ENCODE results near the gene KCNQ1OT1. TPM values are rescaled to one million over a fixed set of nuclear protein-coding genes. Genes with fewer than 3 reads are reported as not detected.
A peak's percentile ranks its signal among the peaks of the same experiment; 100 is the strongest.
"Not testable (repeated sequence)": the region's sequence is repeated elsewhere in the genome, so short reads cannot be mapped to it uniquely, and the experiment has no call there.

Gene KCNQ1OT1
- total RNA-seq, 1 donor from 2014 or later = 1.2 TPM

DNA sequence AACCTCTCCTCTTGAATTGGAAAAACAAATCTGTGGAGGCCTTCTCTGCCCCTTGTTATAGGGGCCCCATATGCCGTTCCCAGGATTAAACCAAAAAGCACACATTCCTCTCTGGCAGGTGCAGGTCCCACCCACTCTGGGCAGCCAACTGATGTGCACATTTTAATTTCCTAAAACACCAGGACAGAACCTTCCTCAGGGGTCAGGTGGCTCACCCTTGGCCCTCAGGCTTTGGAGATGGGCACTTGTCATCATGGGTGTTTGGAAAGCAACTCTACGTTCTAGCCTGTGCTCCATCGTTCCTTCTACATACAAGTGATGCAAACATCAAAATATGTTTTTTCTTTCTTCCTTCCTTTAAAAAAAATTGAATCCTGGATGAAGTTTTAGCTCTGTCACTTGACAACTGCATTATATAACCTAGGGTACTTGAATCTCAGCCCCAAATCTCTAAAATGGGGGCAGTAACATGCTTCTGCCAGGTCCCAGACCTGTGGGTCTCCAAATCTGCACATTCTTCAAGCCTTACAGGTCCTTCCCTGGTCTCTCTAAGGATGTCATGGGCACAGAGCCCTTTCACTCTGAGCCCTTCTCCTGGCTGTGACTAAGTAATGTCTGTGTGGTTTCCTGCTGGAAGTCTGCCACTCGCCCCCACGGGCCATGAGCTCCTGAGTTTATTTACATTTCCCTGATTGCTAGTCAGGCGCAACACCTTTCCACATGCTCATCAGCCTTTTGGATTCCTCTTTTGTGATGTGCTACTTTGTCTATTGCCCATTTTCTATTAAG lies 43.8 kb downstream of the KCNQ1OT1 start:
- DNase-seq (ENCODE audit: low spot score) = no peak
- ATAC-seq = no peak

- DNase-seq (ENCODE audit: low spot score) = no peak
- ATAC-seq = peak; percentile 31
Observed at GRCh38 chr11:2655016-2655719, 44.6 kb downstream of the KCNQ1OT1 start.

DNA sequence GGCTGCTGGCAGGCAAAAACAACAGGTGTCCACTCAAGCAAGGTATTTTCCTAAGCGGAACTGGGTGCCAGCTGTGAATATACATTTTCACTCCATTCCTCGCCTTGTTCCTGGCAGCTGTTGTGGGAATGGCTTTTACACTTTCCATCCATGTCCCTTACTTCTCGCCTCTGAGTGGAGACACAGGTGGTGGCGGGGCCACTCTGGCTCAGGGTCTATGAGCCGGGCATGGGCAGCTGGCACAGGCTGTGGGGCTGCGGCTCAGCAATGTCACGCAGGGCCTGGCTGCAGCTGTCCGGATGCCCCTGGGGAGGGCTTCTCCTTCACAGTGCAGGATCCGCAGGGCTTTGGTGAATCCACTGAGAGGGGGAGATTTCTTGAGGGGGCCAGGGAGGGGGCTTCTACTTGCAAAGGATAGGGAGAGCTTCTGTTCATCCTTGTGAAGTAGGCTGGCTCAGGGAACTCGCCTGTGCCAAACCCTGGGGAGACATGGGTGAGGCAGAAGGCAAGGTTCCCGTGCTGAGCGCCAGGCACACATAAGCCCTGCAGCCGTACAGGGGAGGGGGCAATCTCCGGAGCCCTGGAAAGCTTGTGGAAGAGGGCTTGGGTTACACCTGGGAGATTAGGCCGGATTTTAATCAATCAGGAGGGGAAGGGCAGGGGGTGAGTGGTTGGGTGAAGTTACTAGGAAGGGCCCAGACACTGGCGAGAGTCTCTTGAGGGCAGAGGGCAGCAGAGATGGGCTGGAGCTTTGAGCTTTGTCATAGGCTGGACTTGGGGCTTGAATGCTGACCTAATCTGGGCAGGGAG lies 45.7 kb downstream of the KCNQ1OT1 start:
- peak; percentile 21 for ATAC-seq
- DNase-seq (ENCODE audit: low spot score) = no peak

DNA sequence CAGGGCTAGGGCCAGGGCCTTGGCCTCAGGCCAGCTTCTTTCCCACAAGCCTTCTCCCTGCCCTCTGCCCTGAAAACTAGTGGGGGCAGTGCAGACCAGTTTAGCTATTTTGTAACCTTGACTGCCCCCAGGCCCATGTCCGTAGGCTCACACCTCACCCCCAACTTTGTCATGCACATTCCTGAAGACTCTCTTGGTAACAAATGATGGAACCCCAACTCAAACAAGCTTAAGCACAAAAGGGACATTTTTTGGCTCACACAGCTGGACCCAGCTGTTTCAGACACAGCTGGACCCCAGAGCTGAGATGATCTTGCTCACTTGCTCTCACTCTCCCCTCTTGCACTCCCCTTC lies 46.6 kb downstream of the KCNQ1OT1 start:
- no peak for ATAC-seq
- DNase-seq (ENCODE audit: low spot score) = no peak

- DNase-seq (ENCODE audit: low spot score) (no peak), ATAC-seq (no peak)
Observed at GRCh38 chr11:2652333-2653197, 47.2 kb downstream of the KCNQ1OT1 start.

DNA sequence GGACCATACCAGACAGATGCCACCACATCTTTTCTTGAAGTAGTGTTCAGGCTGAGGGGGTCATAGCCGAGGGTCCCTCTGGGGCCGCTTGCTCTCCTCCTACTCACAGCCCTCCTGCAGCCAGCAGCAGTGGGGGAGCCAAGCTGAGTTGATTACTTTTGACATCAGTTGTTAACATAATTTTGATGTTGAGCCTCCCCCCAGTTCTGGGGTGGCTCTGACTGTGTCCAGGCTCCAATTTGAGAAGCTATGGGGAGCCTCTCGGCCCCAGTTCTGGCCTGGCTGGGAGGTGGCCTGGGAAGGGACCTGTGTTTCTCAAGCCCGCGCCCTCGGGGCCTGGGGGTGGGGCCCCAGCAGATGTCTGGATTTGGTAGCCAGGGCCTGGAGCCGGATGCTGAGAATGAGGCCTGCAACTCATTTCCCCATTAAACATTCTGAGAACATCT lies 47.9 kb downstream of the KCNQ1OT1 start:
- no peak for DNase-seq (ENCODE audit: low spot score)
- no peak for ATAC-seq

DNA sequence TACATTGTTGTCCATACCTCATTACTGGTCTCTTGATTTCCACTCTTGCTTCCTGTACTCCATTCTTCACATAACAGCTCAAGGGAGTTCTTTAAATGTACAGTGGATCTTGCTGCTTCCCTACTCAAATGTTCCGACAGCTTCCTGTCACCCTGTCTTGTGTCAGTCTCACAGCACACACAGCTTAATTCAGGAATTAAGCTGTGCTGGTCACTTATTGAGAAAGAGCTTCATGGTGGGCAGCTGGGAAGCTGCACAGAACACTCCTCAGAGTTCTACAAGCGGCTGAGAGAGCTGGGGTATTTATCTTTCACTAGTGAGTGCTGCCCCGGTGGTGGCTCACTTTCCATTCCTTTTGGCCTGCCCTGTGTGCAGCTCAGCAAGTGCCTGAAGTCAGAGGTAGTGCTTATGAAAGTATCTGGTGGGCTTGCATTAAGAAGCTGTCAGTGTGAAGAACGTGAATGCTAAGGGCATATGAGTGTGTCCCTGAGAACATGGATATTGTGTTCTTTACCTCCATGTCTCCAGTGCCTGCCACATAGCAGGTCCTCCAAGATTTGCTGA lies 48.7 kb downstream of the KCNQ1OT1 start:
- no peak for ATAC-seq
- DNase-seq (ENCODE audit: low spot score) = no peak

GRCh38 chr11:2650343-2650867 lies 49.4 kb downstream of the KCNQ1OT1 start:
- ATAC-seq = no peak
- DNase-seq (ENCODE audit: low spot score) = no peak

DNA sequence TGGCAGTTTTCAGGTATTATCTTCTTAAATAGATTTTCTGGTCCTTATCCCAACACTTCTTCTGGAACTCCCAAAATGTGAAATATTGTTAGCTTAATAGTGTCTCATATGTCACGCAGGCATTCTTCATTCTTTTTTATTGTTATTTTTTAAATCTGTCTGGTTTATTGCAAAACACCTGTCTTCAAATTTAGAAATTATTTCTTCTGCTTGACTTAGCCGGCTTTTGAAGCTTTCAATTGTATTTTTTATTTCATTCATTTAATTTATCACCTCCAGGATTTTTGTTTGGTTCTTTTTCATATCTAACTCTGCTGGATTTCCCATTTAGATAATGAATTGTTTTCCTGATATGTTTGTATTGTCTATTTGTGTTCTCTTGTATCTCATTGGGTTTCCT lies 49.9 kb downstream of the KCNQ1OT1 start:
- DNase-seq (ENCODE audit: low spot score) (no peak), ATAC-seq (no peak)

- no peak for ATAC-seq
Observed at GRCh38 chr11:2649400-2649799, 50.4 kb downstream of the KCNQ1OT1 start.

GRCh38 chr11:2647953-2648352 lies 51.8 kb downstream of the KCNQ1OT1 start:
- DNase-seq (ENCODE audit: low spot score) = no peak
- no peak for ATAC-seq

More at GRCh38 chr11:2649400-2649799, 50.4 kb downstream of the KCNQ1OT1 start:
- DNase-seq (ENCODE audit: low spot score) = no peak

- ATAC-seq (no peak), DNase-seq (ENCODE audit: low spot score) (no peak)
Observed at GRCh38 chr11:2647167-2647566, 52.6 kb downstream of the KCNQ1OT1 start.

GRCh38 chr11:2645779-2646118 lies 54.0 kb downstream of the KCNQ1OT1 start:
- ATAC-seq (no peak), DNase-seq (ENCODE audit: low spot score) (no peak)

DNA sequence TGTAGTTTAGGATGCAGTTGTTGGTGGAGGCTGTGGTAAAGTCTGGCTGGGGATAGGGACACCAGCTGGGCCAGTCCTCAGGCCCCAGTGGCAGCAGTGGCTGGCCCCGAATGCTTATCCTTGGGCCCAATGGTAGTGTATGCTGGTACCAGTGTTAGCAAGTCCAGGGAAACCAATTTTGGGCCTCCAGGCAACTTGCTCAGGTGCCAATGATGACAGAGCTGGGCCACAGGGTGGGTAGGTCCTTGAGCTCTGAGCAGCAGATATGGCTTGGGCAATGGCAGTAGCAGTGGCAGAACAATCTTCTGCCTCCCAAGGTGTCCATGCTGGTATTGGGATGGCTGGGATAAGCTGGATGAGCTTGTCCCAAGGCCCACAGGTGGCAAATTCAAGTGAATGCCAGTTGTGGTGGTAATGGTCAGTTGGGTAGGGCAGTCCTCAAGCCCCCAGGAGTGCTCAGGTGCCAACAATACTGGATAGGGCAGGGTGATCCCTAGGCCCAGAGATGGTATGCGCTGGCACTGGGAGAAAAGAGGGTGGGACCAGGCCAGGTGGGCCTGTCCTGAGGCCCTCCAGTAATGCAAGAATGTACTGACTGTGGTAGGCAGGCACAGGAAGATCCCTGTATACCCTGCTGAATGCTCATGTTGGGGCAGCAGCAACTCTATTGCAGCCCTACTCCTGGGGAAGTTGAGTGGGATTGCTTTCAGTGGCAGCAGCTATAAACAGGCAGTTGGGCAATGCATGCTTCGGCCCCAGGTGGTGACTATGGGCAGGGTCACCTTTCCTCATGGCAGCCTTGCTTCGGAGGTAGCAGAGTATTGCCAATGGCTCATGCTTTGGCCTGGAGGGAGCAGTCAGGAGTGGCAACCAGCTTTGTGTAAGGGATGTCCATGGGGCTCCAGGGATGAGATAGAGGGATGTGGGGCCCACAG lies 54.7 kb downstream of the KCNQ1OT1 start:
- no peak for DNase-seq (ENCODE audit: low spot score)
- ATAC-seq = no peak

DNA sequence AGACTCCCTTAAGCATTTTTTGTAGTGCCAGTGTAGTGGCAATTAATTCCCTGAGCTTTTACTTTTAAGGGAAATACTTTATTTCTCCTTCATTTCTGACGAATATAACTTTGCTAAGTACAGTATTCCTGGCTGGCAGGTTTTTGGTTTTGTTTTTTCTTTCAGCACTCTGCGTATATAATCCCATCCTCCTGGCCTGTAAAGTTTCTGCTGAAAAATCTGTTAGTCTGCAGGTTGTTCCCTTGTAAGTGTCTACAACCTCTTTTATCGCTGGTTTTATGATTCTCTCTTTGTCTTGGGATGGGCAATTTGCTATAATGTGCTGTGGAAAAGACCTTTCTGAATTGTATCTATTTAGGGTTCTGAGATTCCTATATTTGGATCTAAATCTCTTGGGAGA lies 56.0 kb downstream of the KCNQ1OT1 start:
- no peak for DNase-seq (ENCODE audit: low spot score)
- no peak for ATAC-seq

DNA sequence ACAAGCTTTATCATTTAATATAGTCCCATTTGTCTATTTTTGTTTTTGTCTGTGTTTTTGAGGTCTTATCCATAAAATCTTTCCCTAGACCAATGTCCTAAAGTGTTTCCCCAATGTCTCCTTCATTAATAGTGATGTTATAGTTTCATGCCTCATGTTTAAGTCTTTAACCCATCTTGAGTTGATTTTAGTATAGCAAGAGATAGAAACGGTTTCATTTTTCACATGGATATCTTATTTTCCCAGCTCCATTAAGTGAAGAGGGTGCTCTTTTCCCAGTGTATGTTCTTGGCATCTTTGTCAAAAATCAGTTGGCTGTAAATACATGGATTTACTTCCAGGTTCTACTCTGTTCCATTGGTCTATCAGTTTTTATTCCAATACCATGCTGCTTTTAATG lies 58.2 kb downstream of the KCNQ1OT1 start:
- DNase-seq (ENCODE audit: low spot score) (no peak), ATAC-seq (no peak)

GRCh38 chr11:2639763-2640162 lies 60.0 kb downstream of the KCNQ1OT1 start:
- not testable (repeated sequence) for DNase-seq (ENCODE audit: low spot score); ATAC-seq

DNA sequence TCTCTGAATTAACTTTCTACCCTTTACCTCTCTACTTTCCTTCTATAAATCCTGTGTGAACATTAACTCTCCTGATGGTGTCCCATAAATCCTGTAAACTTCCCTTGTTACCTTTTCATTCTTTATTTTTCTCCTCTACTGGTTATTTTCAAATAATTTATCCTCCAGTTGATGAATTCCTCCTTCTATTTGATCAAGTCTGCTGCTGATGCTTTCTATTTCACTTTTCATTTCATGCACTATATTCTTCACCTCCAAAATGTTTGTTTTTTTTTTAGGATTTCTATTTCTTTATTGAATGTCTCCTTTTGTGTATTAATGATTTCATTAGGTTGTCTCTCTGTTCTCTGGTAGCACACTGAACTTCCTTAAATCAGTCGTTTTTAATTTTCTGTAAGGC lies 68.6 kb downstream of the KCNQ1OT1 start:
- ATAC-seq (no peak), DNase-seq (ENCODE audit: low spot score) (no peak)

- ATAC-seq (no peak), DNase-seq (ENCODE audit: low spot score) (no peak)
Observed at GRCh38 chr11:2630679-2631078, 69.1 kb downstream of the KCNQ1OT1 start.

All from left lobe of liver (tissue), 2 donors.